HG03175 (cell line): ENCODE measurements around the gene MCM7.
A peak's percentile ranks its signal among the peaks of the same experiment; 100 is the strongest.

Source experiments
- ATAC-seq: cut with Tn5 transposase; IDR thresholded peaks from one replicate; pipeline ENCODE4 v1.9.1; 2021; ENCODE audit warnings: mild to moderate bottlenecking, moderate library complexity; ENCODE audit not compliant: unreplicated experiment

MCM7 gene

GRCh38 chr7:100075418-100075817 is 25.8 kb downstream of the MCM7 start:
- no peak for ATAC-seq

- ATAC-seq: no peak
Measured at GRCh38 chr7:100074841-100075240, 26.4 kb downstream of the MCM7 start.

- ATAC-seq: no peak
Measured at GRCh38 chr7:100072462-100072861, 28.7 kb downstream of the MCM7 start.

GRCh38 chr7:100071018-100071723 is 30.0 kb downstream of the MCM7 start:
- no peak for ATAC-seq

DNA sequence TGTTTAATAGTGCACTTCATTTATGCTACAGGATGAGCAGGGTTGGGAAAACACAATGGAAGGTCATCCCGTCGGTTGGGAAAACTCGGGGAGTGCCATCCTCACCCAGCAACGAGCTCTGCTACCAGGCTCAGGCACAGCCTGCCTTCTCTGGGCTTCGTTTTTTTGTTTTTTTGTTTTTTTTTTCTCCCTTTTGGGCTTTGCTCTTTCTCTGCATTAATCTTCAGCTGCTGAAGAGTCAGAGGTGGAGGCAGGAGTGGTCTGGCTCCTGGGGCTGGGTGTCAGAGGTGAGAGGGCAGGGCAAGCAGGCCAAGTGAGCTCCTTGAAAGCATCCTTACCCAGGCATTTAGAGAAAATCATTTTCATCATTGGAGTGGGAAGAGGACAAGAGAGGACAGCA is 31.2 kb downstream of the MCM7 start:
- ATAC-seq: no peak

DNA sequence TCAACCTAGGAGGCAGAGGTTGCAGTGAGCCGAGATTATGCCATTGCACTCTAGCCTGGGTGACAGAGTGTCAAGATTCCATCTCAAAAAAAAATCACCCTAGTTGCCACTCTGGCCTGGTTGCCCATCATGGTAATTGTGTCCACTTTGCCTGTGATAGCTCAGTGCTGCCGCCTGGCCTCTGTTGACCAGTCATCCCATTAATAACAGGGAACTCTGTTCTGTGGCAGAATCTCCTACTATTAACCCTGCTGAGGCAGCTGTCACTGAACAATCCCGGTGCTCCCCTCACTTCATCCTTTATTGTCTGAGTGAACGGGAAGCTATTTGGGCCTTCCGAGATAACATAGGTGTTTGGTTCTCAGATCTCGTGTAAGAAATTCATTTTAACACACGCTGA is 34.2 kb downstream of the MCM7 start:
- no peak for ATAC-seq

DNA sequence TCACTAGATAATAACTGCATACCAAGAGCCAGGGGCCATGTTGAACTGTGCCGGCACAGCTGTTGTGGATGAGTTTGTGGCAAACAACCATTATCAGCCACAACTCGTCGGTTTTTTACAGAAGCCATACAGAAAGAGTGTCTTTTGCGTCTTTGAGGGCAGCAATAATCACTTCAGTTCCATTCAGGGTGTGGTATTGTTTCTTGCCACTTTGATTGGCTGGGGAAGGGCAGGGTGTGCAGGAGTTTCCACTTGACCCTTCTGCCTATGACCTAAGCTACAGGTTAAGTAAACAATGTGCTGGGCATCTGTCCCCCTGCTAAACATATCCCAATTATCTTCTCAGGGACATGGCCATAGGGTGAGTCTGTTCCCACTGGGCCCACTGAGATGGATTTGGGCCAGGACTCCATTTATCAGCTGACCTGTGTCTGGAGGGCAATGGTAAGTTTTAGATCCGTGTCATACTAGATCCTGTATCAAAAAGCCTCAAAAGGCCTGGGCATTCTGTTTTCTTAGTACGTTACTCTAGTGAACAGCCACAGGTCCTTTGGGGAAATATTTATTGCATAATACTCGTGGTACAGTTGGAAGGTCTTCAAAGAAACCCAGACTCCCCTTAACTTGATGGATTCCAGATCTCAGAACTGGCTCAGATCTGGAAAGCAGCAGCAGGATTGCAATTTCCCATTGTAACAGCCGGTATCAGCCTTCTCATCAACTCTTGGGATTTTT is 35.6 kb downstream of the MCM7 start:
- no peak for ATAC-seq

DNA sequence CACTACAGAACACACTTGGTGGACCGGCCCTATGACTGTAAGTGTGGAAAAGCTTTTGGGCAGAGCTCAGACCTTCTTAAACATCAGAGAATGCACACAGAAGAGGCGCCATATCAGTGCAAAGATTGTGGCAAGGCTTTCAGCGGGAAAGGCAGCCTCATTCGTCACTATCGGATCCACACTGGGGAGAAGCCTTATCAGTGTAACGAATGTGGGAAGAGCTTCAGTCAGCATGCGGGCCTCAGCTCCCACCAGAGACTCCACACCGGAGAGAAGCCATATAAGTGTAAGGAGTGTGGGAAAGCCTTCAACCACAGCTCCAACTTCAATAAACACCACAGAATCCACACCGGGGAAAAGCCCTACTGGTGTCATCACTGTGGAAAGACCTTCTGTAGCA is 37.0 kb downstream of the MCM7 start:
- ATAC-seq: no peak

GRCh38 chr7:100063376-100063775 is 37.8 kb downstream of the MCM7 start:
- no peak for ATAC-seq

DNA sequence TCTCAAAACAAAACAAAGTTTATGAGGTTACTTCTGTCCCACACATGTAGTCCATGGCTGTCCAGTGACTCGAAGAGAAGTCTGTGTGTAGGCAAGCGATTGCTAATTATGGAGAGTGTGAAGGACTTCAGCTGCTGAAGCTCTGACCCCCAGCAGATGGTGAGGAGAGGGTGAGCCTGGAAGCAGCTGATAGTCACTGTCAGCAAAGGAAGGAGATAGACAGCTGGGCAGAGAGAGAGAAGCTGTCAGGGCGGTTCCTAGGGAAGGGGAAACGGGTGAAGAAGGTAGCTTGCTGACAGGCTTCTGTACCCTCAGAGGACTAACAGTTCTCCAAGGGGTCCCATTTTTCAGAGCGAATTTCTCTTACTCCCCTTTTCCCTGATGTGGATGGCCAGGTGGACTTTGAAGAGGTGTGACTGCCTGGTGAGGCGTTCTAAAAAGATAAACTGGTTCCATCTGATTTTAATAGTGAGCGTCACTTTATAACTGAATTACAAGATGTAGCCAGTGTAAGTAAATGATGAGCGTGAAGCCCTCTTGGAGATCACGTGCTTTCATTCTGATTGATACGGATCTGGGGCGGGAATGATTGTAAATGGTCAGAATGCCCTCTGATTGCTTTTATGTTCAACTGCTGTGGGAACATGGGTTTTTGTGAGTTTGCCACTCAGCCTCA is 39.5 kb downstream of the MCM7 start:
- ATAC-seq: no peak

- ATAC-seq: no peak
Measured at GRCh38 chr7:100059251-100059739, 41.9 kb downstream of the MCM7 start.

DNA sequence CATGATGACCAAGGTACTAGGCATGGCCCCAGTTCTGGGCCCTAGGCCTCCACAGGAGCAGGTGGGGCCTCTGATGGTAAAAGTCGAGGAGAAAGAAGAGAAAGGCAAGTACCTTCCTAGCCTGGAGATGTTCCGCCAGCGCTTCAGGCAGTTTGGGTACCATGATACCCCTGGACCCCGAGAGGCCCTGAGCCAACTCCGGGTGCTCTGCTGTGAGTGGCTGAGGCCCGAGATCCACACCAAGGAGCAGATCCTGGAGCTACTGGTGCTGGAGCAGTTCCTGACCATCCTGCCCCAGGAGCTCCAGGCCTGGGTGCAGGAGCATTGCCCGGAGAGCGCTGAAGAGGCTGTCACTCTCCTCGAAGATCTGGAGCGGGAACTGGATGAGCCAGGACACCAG is 44.2 kb downstream of the MCM7 start:
- no peak for ATAC-seq

GRCh38 chr7:100053215-100053614 is 48.0 kb downstream of the MCM7 start:
- ATAC-seq: no peak

DNA sequence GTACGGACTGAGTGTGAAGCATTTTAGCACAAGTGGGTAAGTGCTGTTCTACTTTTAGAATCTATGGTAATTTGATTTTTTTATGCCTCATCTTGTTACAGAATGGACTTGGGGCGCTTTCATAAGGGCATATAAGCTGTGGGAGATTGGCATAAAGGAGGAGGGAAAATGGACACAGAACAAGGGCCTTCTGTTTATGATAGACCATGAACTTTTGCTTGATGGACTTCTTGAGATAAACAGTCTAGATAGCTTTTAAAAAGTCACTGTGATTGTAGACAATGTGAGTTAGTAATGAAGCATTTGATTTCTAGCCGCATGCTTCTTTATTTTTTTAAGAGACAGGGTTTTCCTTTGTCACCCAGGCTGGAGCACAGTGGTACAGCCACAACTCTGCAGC is 49.6 kb downstream of the MCM7 start:
- ATAC-seq: no peak

DNA sequence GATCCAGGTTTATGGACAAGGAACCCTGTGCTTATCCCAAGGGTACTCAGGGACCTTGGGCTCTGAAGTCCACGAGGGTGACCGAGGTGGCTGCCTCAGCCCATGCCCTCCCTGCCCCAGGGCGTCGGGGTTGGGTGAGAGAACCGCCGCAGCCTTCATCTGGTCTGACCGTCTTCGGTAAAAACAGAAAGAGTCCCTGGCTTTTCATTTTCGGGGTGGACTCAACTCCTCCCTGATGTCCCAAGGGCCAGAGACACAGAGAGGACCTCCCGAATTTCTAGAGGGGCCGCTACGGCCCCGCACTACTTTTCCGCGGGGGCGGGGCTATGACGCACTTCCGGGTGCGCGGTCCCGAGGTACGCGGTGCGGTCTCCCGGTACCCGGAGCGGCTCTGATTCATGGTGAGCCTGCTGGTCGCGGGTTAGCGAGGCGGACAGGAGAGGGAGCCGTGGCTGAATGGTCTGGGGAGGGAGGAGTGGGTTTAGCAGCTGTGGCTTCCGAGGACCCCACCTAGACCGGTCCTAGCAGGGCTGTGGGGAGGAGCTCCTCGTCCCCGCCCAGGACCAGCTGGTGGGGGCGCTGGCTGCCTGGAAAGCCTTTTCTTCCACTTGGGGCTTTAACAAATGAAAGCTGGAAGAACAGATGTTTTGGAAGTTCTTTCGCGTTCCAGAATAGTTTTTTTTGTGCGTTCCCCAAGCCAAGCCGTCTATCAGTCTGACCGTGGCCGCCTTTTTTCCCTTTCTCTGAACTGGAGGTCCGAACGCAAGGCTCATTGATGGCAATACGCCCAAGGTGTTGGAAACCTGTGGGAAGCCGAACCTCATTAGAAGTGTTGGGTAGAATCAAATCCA is 51.5 kb downstream of the MCM7 start, which contains the start of gene ZSCAN21:
Gene ZSCAN21, plus strand, starts transcription at position 334 of the 851 bp plus-strand sequence. CDS start 7,233 bp downstream, outside the sequence.
- ATAC-seq: peak; percentile 88

- no peak for ATAC-seq
Measured at GRCh38 chr7:100048680-100049079, 52.5 kb downstream of the MCM7 start.

DNA sequence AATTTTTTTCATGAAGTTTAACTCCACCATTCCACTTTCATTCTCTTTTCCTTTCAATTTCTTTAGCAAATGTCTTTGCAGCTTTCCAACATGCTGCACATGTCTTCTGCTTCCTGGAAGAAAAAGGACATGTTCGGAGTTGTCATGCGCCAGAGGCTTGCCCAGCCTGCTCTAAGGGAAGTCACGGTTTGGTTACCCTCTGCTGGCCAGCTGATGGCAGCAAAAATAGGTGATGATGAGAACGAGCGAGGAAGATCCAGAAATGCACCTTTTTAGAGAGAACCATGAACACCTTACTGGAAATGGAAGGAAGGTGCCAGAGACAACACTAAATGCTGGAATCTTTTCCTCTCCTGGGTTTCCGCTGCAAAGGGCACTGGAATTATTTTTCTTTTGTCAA is 56.5 kb downstream of the MCM7 start:
- ATAC-seq: no peak
